Esophagus muscularis mucosa (tissue), 4 donors: ENCODE measurements around the gene DNMBP.

Experiments used
- EP300 ChIP-seq: sonication (generic); formaldehyde crosslinking; IDR thresholded peaks from one replicate; pipeline ENCODE4 v1.6.1; 2017; ENCODE audit warnings: antibody characterized with exemption
- POLR2A ChIP-seq: fragments of 450-650 bp; IDR thresholded peaks from one replicate; pipeline ENCODE4 v1.6.1; 2017; ENCODE audit warnings: antibody characterized with exemption, moderate library complexity, mild to moderate bottlenecking, low read depth
- POLR2AphosphoS5 ChIP-seq, 2 donors: sonication (generic); formaldehyde crosslinking; IDR thresholded peaks; one replicate each; pipeline ENCODE4 v1.6.1; 2017; ENCODE audit warnings: antibody characterized with exemption in 2 of 2
- TF ChIP-seq, protein P1 (sequence below), 3 experiments: fragments of 200-600 bp in 2 of 3; fragments of 450-650 bp in 1 of 3; sonication (generic) in 2 of 3; IDR thresholded peaks; one replicate each; pipeline ENCODE4 v1.5.1; 2017 to 2019; ENCODE audit warnings: antibody characterized with exemption in 3 of 3, mild to moderate bottlenecking in 2 of 3, moderate library complexity in 1 of 3

DNA sequence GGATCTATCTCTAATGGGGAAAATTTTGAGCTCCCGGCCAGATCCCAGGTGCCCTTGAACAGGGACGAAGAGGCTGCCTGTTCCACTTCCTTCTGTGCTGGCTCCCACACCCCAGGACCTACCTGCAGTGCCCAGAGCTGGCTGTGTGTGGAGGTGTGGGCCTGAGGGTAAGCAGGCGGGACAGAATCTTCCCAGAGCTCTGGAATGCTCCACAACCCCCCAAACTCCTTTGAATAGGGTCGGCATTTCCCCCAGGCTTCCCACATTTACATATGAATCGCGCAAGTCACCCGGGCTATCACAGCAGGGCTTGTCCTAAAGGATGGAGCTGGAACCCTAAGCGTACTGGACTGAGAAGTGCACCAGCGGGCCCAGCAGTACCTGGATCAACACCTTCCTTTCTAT lies 95.9 kb downstream of the DNMBP start:
- TF ChIP-seq, protein P1, sequence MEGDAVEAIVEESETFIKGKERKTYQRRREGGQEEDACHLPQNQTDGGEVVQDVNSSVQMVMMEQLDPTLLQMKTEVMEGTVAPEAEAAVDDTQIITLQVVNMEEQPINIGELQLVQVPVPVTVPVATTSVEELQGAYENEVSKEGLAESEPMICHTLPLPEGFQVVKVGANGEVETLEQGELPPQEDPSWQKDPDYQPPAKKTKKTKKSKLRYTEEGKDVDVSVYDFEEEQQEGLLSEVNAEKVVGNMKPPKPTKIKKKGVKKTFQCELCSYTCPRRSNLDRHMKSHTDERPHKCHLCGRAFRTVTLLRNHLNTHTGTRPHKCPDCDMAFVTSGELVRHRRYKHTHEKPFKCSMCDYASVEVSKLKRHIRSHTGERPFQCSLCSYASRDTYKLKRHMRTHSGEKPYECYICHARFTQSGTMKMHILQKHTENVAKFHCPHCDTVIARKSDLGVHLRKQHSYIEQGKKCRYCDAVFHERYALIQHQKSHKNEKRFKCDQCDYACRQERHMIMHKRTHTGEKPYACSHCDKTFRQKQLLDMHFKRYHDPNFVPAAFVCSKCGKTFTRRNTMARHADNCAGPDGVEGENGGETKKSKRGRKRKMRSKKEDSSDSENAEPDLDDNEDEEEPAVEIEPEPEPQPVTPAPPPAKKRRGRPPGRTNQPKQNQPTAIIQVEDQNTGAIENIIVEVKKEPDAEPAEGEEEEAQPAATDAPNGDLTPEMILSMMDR (IDR thresholded peaks at IDR 0.05), result no peak
- no peak for TF ChIP-seq POLR2A
- TF ChIP-seq EP300, result no peak
- no peak for TF ChIP-seq POLR2AphosphoS5 (IDR thresholded peaks at IDR 0.05)
